HG03025 (cell line): ENCODE data around the gene FOXA2.

Experiments used
- ATAC-seq: cut with Tn5 transposase; IDR thresholded peaks from one replicate; pipeline ENCODE4 v1.9.1; 2021; ENCODE audit warnings: mild to moderate bottlenecking, moderate library complexity; ENCODE audit not compliant: unreplicated experiment, low FRiP score

Gene FOXA2

GRCh38 chr20:22544462-22544861, 39.9 kb downstream of the FOXA2 start:
- no peak for ATAC-seq

GRCh38 chr20:22542427-22542826, 41.9 kb downstream of the FOXA2 start:
- ATAC-seq = no peak

GRCh38 chr20:22540832-22541231, 43.5 kb downstream of the FOXA2 start:
- ATAC-seq = no peak

- ATAC-seq = no peak
Measured at GRCh38 chr20:22536956-22537756, 47.2 kb downstream of the FOXA2 start.

- no peak for ATAC-seq
Measured at GRCh38 chr20:22536141-22536828, 48.1 kb downstream of the FOXA2 start.

- no peak for ATAC-seq
Measured at GRCh38 chr20:22535483-22535882, 48.9 kb downstream of the FOXA2 start.

GRCh38 chr20:22533823-22534751, 50.3 kb downstream of the FOXA2 start:
- ATAC-seq = no peak

GRCh38 chr20:22532598-22532997, 51.8 kb downstream of the FOXA2 start:
- ATAC-seq = no peak

GRCh38 chr20:22531756-22532155, 52.6 kb downstream of the FOXA2 start:
- no peak for ATAC-seq

GRCh38 chr20:22531056-22531615, 53.2 kb downstream of the FOXA2 start:
- no peak for ATAC-seq
